ENCODE data around the gene OXT.

- TF ChIP-seq MAX (IDR thresholded peaks at IDR 0.05) (no peak), EP300 (IDR thresholded peaks at IDR 0.05; ENCODE audit: borderline replicate concordance) (no peak), FOXM1 (IDR thresholded peaks at IDR 0.05; ENCODE audit: borderline replicate concordance, low read depth) (no peak), TAF1 (IDR thresholded peaks at IDR 0.05; ENCODE audit: low read depth) (no peak), YY1 (IDR thresholded peaks at IDR 0.05; ENCODE audit: low read depth) (no peak), TEAD4 (IDR thresholded peaks at IDR 0.05) (no peak), USF1 (IDR thresholded peaks at IDR 0.05) (no peak), REST (IDR thresholded peaks at IDR 0.05; ENCODE audit: low read depth) (no peak), CEBPB (IDR thresholded peaks at IDR 0.05) (no peak), TCF12 (IDR thresholded peaks at IDR 0.05; ENCODE audit: low read depth) (no peak), RAD21 (IDR thresholded peaks at IDR 0.05; ENCODE audit: low read depth) (no peak), ZBTB7A (IDR thresholded peaks at IDR 0.05; ENCODE audit: low read depth) (no peak), EGR1 (IDR thresholded peaks at IDR 0.05) (no peak), CREB1 (IDR thresholded peaks at IDR 0.05; ENCODE audit: low read depth) (no peak)
Measured at GRCh38 chr20:3101737-3102574, 30.5 kb downstream of the OXT start.

Measured in Ishikawa (cell line).